HepG2 (cell line): ENCODE measurements around the gene CTIF. TPM values are rescaled to one million over a fixed set of nuclear protein-coding genes. Genes with fewer than 3 reads are reported as not detected.
A peak's percentile ranks its signal among the peaks of the same experiment; 100 is the strongest.

Experiments used
- FOXJ3 ChIP-seq: sonication (generic); formaldehyde crosslinking; IDR thresholded peaks from 2 replicates; pipeline ENCODE4 v1.4.0; 2020; ENCODE audit warnings: missing genetic modification reagents, mild to moderate bottlenecking, borderline replicate concordance
- FOXO1 ChIP-seq: sonication (generic); formaldehyde crosslinking; IDR thresholded peaks from 2 replicates; pipeline ENCODE4 v1.4.0; 2020; ENCODE audit warnings: missing genetic modification reagents
- GZF1 ChIP-seq: sonication (generic); formaldehyde crosslinking; IDR thresholded peaks from 2 replicates; pipeline ENCODE4 v1.5.1; 2020; ENCODE audit warnings: mild to moderate bottlenecking, missing genetic modification reagents
- HOXD1 ChIP-seq: sonication (generic); formaldehyde crosslinking; IDR thresholded peaks from 2 replicates; pipeline ENCODE4 v1.5.0; 2020; ENCODE audit warnings: missing genetic modification reagents
- IKZF5 ChIP-seq: IDR thresholded peaks from 2 replicates; pipeline ENCODE4 v1.6.1; 2018; ENCODE audit warnings: missing genetic modification reagents, mild to moderate bottlenecking, missing compliant biosample characterization
- KDM2A ChIP-seq: sonication (generic); formaldehyde crosslinking; IDR thresholded peaks from 2 replicates; pipeline ENCODE4 v1.4.0; 2020; ENCODE audit warnings: low read depth, missing genetic modification reagents, borderline replicate concordance
- MBNL3 ChIP-seq: fragments of 250-450 bp; sonication (Bioruptor Pico); conservative IDR thresholded peaks from 2 replicates; pipeline ENCODE4 v1.8.0; 2022; ENCODE audit warnings: mild to moderate bottlenecking, inconsistent platforms
- MED1 ChIP-seq: sonication (generic); formaldehyde crosslinking; IDR thresholded peaks from 2 replicates; pipeline ENCODE4 v1.4.0; 2020; ENCODE audit warnings: missing genetic modification reagents
- NCOA1 ChIP-seq: sonication (generic); formaldehyde crosslinking; IDR thresholded peaks from 2 replicates; pipeline ENCODE4 v1.9.0; 2021; ENCODE audit warnings: missing genetic modification reagents
- POLR2G ChIP-seq: fragments of 200-400 bp; formaldehyde crosslinking; IDR thresholded peaks from 2 replicates; pipeline ENCODE4 v1.6.1; 2018; ENCODE audit warnings: mild to moderate bottlenecking, low read depth, low read length, moderate library complexity
- ZFX ChIP-seq: sonication (generic); formaldehyde crosslinking; IDR thresholded peaks from 2 replicates; pipeline ENCODE4 v1.4.0; 2020; ENCODE audit warnings: mild to moderate bottlenecking, low read depth, missing genetic modification reagents, moderate library complexity
- ZMYM3 ChIP-seq: sonication (generic); formaldehyde crosslinking; IDR thresholded peaks from 2 replicates; pipeline ENCODE4 v1.5.1; 2020; ENCODE audit warnings: mild to moderate bottlenecking, missing genetic modification reagents
- ZNF160 ChIP-seq: sonication (generic); formaldehyde crosslinking; IDR thresholded peaks from 2 replicates; pipeline ENCODE4 v1.8.0; 2022; ENCODE audit warnings: mild to moderate bottlenecking, inconsistent platforms, missing genetic modification reagents
- ZNF335 ChIP-seq: sonication (generic); formaldehyde crosslinking; IDR thresholded peaks from 2 replicates; pipeline ENCODE4 v1.4.0; 2020; ENCODE audit warnings: missing genetic modification reagents
- ZNF432 ChIP-seq: sonication (generic); formaldehyde crosslinking; IDR thresholded peaks from 2 replicates; pipeline ENCODE4 v1.5.0; 2020; ENCODE audit warnings: missing genetic modification reagents, mild to moderate bottlenecking, borderline replicate concordance
- ZNF547 ChIP-seq: sonication (generic); formaldehyde crosslinking; IDR thresholded peaks from 2 replicates; pipeline ENCODE4 v1.5.1; 2020; ENCODE audit warnings: mild to moderate bottlenecking, missing genetic modification reagents
- ZNF629 ChIP-seq: sonication (generic); formaldehyde crosslinking; conservative IDR thresholded peaks from 2 replicates; pipeline ENCODE4 v1.5.0; 2020; ENCODE audit warnings: missing genetic modification reagents
- ZSCAN25 ChIP-seq: sonication (generic); formaldehyde crosslinking; IDR thresholded peaks from 2 replicates; pipeline ENCODE4 v1.8.0; 2022; ENCODE audit warnings: mild to moderate bottlenecking, missing genetic modification reagents
- polyA plus RNA-seq, 8 experiments: library from polyadenylated mRNA; depleted of rRNA in 3 of 8; stranded (reverse) in 7 of 8; unstranded in 1 of 8; fragments of >200 nt; fragmentation: Illumina TruSeq in 4 of 8; extraction: Trizol in 4 of 8; gene quantifications; 2 replicates each; pipeline versions ENCODE4 v1.2.1 to v1.2.3, GENCODE V29; 2011 to 2016; ENCODE audit warnings: low read depth in 4 of 8, missing spikeins in 1 of 8, mixed read lengths in 1 of 8; ENCODE audit not compliant: insufficient read depth in 1 of 8
- total RNA-seq, 5 experiments: library from RNA; depleted of rRNA; stranded (reverse); fragments of >200 nt; fragmentation: Illumina TruSeq; extraction: Trizol; gene quantifications; 2 replicates each; pipeline ENCODE4 v1.2.3, GENCODE V29; 2016; ENCODE audit warnings: low read depth in 1 of 5
- TF ChIP-seq, protein P1 (sequence below): sonication (generic); formaldehyde crosslinking; IDR thresholded peaks from 2 replicates; pipeline ENCODE4 v1.9.0; 2021; ENCODE audit warnings: missing genetic modification reagents, mild to moderate bottlenecking, borderline replicate concordance
- TF ChIP-seq, protein P2 (sequence below): sonication (generic); formaldehyde crosslinking; conservative IDR thresholded peaks from 2 replicates; pipeline ENCODE4 v1.8.0; 2022; ENCODE audit warnings: missing genetic modification reagents
- TF ChIP-seq, protein P3 (sequence below): sonication (generic); formaldehyde crosslinking; IDR thresholded peaks from 2 replicates; pipeline ENCODE4 v1.8.0; 2022; ENCODE audit warnings: missing genetic modification reagents, mild to moderate bottlenecking, inconsistent platforms, borderline replicate concordance
- TF ChIP-seq, protein P4 (sequence below): sonication (generic); formaldehyde crosslinking; IDR thresholded peaks from 2 replicates; pipeline ENCODE4 v1.9.0; 2022; ENCODE audit warnings: low read depth, missing genetic modification reagents

The CTIF gene
- total and polyA plus RNA-seq, 2 of the 13 experiments (the other 11 are each of a cell fraction or from before 2014, with no cell fraction given), result 18.2 to 28.0 TPM

DNA sequence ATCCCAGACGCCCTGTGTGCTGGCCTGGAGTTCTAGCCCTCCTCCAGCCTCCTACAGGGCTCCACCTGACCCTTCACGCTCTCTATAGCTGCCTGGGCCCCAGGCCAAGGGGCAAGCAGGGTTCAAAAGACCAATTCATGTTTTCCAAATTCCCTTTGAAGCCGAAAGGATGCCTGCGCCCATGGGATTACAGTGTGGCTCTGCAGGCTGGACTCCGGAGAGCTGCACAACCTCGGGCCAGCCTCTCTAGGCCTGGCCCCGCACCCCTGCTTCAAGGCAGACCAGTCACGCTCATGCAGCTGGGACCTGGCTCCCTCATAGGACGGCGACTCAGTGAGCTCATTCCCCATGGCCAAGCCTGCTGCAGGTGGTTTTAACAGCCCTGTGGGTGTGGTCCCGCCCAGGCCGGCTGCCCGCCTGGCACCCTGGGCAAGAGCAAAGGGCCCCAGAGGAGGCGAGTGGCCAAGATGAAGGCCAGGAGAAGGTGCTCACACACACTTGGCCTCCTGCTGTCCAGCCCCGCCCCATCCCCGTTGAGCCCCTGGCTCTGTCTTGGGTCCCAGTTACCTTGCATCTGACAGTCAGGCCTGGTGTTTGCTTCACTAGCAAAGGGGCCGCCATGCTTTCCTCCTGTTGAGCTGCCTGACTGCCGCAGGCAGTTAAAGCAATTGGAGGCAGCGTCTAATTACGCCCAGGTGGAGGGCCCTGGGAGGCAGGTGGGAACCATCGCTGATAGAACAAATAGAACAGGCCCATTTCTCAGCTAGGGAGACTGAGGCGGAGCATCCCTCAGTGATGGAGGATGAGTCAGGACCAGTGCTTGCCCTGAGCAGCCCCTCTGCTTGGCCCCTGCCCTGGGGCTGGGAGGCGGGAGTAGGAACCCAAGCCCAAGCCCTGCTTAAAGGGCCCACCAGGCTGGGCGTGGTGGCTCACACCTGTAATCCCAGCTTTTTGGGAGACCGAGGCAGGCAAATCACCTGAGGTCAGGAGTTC is 355.1 kb downstream of the CTIF start (continued):
- TF ChIP-seq, protein P1, sequence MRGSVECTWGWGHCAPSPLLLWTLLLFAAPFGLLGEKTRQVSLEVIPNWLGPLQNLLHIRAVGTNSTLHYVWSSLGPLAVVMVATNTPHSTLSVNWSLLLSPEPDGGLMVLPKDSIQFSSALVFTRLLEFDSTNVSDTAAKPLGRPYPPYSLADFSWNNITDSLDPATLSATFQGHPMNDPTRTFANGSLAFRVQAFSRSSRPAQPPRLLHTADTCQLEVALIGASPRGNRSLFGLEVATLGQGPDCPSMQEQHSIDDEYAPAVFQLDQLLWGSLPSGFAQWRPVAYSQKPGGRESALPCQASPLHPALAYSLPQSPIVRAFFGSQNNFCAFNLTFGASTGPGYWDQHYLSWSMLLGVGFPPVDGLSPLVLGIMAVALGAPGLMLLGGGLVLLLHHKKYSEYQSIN, result no peak
- TF ChIP-seq ZSCAN25 (CRISPR knock-in tag), result peak; percentile 99
- no peak for TF ChIP-seq GZF1 (CRISPR knock-in tag)
- TF ChIP-seq MED1 (CRISPR knock-in tag), result peak; percentile 92
- TF ChIP-seq, protein P2, sequence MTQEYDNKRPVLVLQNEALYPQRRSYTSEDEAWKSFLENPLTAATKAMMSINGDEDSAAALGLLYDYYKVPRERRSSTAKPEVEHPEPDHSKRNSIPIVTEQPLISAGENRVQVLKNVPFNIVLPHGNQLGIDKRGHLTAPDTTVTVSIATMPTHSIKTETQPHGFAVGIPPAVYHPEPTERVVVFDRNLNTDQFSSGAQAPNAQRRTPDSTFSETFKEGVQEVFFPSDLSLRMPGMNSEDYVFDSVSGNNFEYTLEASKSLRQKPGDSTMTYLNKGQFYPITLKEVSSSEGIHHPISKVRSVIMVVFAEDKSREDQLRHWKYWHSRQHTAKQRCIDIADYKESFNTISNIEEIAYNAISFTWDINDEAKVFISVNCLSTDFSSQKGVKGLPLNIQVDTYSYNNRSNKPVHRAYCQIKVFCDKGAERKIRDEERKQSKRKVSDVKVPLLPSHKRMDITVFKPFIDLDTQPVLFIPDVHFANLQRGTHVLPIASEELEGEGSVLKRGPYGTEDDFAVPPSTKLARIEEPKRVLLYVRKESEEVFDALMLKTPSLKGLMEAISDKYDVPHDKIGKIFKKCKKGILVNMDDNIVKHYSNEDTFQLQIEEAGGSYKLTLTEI, result no peak
- TF ChIP-seq, protein P3, sequence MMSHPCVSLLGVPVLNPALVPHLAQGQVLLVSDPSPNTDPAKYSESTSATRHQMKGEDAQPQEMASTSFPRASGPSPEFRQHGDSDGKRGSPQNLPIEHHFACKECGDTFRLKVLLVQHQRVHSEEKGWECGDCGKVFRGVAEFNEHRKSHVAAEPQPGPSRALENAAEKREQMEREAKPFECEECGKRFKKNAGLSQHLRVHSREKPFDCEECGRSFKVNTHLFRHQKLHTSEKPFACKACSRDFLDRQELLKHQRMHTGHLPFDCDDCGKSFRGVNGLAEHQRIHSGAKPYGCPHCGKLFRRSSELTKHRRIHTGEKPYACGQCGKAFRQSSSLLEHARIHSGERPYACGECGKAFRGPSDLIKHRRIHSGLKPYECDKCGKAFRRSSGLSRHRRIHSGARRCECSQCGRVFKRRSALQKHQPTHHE (CRISPR knock-in tag), result no peak
- 0 out of 2 replicates have a peak, but pooled peaks have one; percentile 58 for TF ChIP-seq HOXD1 (CRISPR knock-in tag)
- peak; percentile 87 for TF ChIP-seq FOXO1 (CRISPR knock-in tag)
- TF ChIP-seq ZNF547 (CRISPR knock-in tag), result 0 out of 2 replicates have a peak, but pooled peaks have one; percentile 18
- peak; percentile 55; the same call in 1 of the 2 replicates for TF ChIP-seq KDM2A (CRISPR knock-in tag)
- TF ChIP-seq NCOA1, result peak; percentile 76; the same call in 1 of the 2 replicates
- peak; percentile 79 for TF ChIP-seq ZMYM3 (CRISPR knock-in tag)
- TF ChIP-seq ZNF629 (CRISPR knock-in tag), result peak; percentile 97
- TF ChIP-seq IKZF5 (CRISPR knock-in tag), result peak; percentile 53; the same call in 1 of the 2 replicates
- TF ChIP-seq MBNL3 (CRISPR knock-in tag), result no peak
- peak; percentile 88 for TF ChIP-seq ZFX (CRISPR knock-in tag)
- 0 out of 2 replicates have a peak, but pooled peaks have one; percentile 70 for TF ChIP-seq ZNF335 (CRISPR knock-in tag)
- no peak for TF ChIP-seq ZNF160
- peak; percentile 26; the same call in 1 of the 2 replicates for TF ChIP-seq FOXJ3 (CRISPR knock-in tag)
- TF ChIP-seq POLR2G, result peak; percentile 55
- TF ChIP-seq, protein P4, sequence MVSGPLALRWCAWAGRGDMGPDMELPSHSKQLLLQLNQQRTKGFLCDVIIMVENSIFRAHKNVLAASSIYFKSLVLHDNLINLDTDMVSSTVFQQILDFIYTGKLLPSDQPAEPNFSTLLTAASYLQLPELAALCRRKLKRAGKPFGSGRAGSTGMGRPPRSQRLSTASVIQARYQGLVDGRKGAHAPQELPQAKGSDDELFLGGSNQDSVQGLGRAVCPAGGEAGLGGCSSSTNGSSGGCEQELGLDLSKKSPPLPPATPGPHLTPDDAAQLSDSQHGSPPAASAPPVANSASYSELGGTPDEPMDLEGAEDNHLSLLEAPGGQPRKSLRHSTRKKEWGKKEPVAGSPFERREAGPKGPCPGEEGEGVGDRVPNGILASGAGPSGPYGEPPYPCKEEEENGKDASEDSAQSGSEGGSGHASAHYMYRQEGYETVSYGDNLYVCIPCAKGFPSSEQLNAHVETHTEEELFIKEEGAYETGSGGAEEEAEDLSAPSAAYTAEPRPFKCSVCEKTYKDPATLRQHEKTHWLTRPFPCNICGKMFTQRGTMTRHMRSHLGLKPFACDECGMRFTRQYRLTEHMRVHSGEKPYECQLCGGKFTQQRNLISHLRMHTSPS, result peak; percentile 80
- no peak for TF ChIP-seq ZNF432
